H1 (cell line): ENCODE measurements around the gene ARHGAP26. TPM values are rescaled to one million over a fixed set of nuclear protein-coding genes. Genes with fewer than 3 reads are reported as not detected.

Source experiments
- CTCF ChIA-PET: fragments of 300-600 bp; sonication (Branson Sonifier 250); formaldehyde crosslinking; loops from one replicate; lab custom pipeline; 2021; ENCODE audit not compliant: partially characterized antibody; lab: Charles Lee
- POLR2A ChIA-PET: fragments of 300-600 bp; sonication (Branson Sonifier 250); formaldehyde crosslinking; loops from one replicate; lab custom pipeline; 2021; ENCODE audit warnings: inconsistent platforms; ENCODE audit not compliant: partially characterized antibody; lab: Charles Lee
- DNase-seq, 2 experiments: peaks; one replicate each; pipeline versions ENCODE4 v3.0.0 to v3.0.0-alpha.2; 2010 to 2022; ENCODE audit warnings: low spot score in 2 of 2, low read depth in 1 of 2, mixed read lengths in 1 of 2
- FAIRE-seq: peaks from 2 replicates; lab custom pipeline; 2011; peaks lifted over from hg19 to GRCh38; lab: Jason Lieb, UNC
- H2AFZ ChIP-seq: 2 replicates; pipeline ENCODE4 v1.8.1; 2012; ENCODE audit warnings: low read length, inconsistent platforms
- H2AK5ac ChIP-seq: 2 replicates; pipeline ENCODE4 v1.6.1; 2013; ENCODE audit warnings: low read depth, low read length
- H2BK120ac ChIP-seq: replicated peaks from 2 replicates; pipeline ENCODE3; 2013; ENCODE audit warnings: low read depth, low read length, inconsistent platforms
- H2BK12ac ChIP-seq: 2 replicates; pipeline ENCODE4 v1.6.1; 2013; ENCODE audit warnings: low read depth, low read length
- H2BK15ac ChIP-seq: 2 replicates; pipeline ENCODE4 v1.6.1; 2013; ENCODE audit warnings: low read length
- H2BK20ac ChIP-seq: 2 replicates; pipeline ENCODE4 v1.6.1; 2013; ENCODE audit warnings: low read length
- H2BK5ac ChIP-seq: 2 replicates; pipeline ENCODE4 v1.6.1; 2013; ENCODE audit warnings: low read depth, low read length
- H3K14ac ChIP-seq: 2 replicates; pipeline ENCODE4 v1.6.1; 2013; ENCODE audit warnings: inconsistent platforms; ENCODE audit not compliant: insufficient read length
- H3K18ac ChIP-seq: 2 replicates; pipeline ENCODE4 v1.6.1; 2013; ENCODE audit warnings: low read length; ENCODE audit errors: extremely low read depth
- H3K23ac ChIP-seq: 2 replicates; pipeline ENCODE4 v1.6.1; 2013; ENCODE audit warnings: inconsistent platforms; ENCODE audit not compliant: insufficient read length
- H3K23me2 ChIP-seq: 2 replicates; pipeline ENCODE4 v1.6.1; 2013; ENCODE audit warnings: low read depth, low read length
- H3K27ac ChIP-seq: 2 replicates; pipeline ENCODE4 v1.6.1; 2011; ENCODE audit warnings: low read depth, low read length, inconsistent platforms
- H3K27me3 ChIP-seq, 4 experiments: replicated peaks in 1 of 4; 1 replicate in 1 of 4; 2 replicates in 3 of 4; pipeline versions ENCODE4 v1.6.1 to v1.8.1; 2011 to 2013; ENCODE audit warnings: low read length in 3 of 4, mild to moderate bottlenecking in 3 of 4, inconsistent platforms in 2 of 4, mixed read lengths in 2 of 4, moderate library complexity in 1 of 4; ENCODE audit not compliant: control insufficient read depth in 3 of 4, insufficient read depth in 3 of 4; ENCODE audit errors: extremely low read depth in 1 of 4
- H3K36me3 ChIP-seq, 4 experiments: 2 replicates each; pipeline versions ENCODE4 v1.6.1 to v1.8.1; 2011 to 2013; ENCODE audit warnings: mild to moderate bottlenecking in 4 of 4, low read length in 3 of 4, moderate library complexity in 2 of 4, control low read depth in 1 of 4, inconsistent platforms in 1 of 4; ENCODE audit not compliant: insufficient read depth in 4 of 4, control insufficient read depth in 2 of 4
- H3K4ac ChIP-seq: replicated peaks from 2 replicates; pipeline ENCODE3; 2013; ENCODE audit warnings: low read length, low read depth, mixed read lengths, inconsistent platforms; ENCODE audit not compliant: insufficient read length
- H3K4me1 ChIP-seq, 4 experiments: replicated peaks in 1 of 4; 1 replicate in 1 of 4; 2 replicates in 3 of 4; pipeline versions ENCODE4 v1.6.1 to v1.8.1; 2011 to 2013; ENCODE audit warnings: low read length in 3 of 4, inconsistent platforms in 2 of 4, mixed read lengths in 1 of 4; ENCODE audit not compliant: insufficient read depth in 4 of 4, control insufficient read depth in 3 of 4
- H3K4me2 ChIP-seq, 2 experiments: 2 replicates each; pipeline versions ENCODE4 v1.6.1 to v1.8.1; 2011 to 2013; ENCODE audit warnings: low read depth in 2 of 2, low read length in 2 of 2, control low read depth in 1 of 2, inconsistent platforms in 1 of 2, mild to moderate bottlenecking in 1 of 2; ENCODE audit not compliant: insufficient read depth in 1 of 2
- H3K4me3 ChIP-seq, 4 experiments: fragments of 200-600, 300-600 bp in 1 of 4; sonication (generic), shearing (Covaris generic), sonication (Bioruptor Twin) in 1 of 4; 2 replicates each; pipeline versions ENCODE4 v1.5.1 to v1.8.1; 2011 to 2016; ENCODE audit warnings: low read length in 4 of 4, low read depth in 3 of 4, control low read depth in 2 of 4, inconsistent platforms in 2 of 4, mild to moderate bottlenecking in 2 of 4, mixed read lengths in 1 of 4, moderate library complexity in 1 of 4; ENCODE audit not compliant: insufficient read depth in 2 of 4; ENCODE audit errors: extremely low read depth in 1 of 4
- H3K56ac ChIP-seq: replicated peaks from 2 replicates; pipeline ENCODE3; 2013; ENCODE audit warnings: low read depth, mild to moderate bottlenecking, mixed read lengths, low read length, inconsistent platforms; ENCODE audit not compliant: insufficient read length
- H3K79me1 ChIP-seq: 2 replicates; pipeline ENCODE4 v1.6.1; 2013; ENCODE audit warnings: low read depth, low read length, control low read depth
- H3K79me2 ChIP-seq, 2 experiments: 2 replicates each; pipeline versions ENCODE4 v1.6.1 to v1.8.1; 2012 to 2013; ENCODE audit warnings: low read length in 2 of 2, mild to moderate bottlenecking in 2 of 2, inconsistent platforms in 1 of 2; ENCODE audit not compliant: insufficient read depth in 2 of 2, control insufficient read depth in 1 of 2
- H3K9ac ChIP-seq, 4 experiments: replicated peaks in 1 of 4; 1 replicate in 1 of 4; 2 replicates in 3 of 4; pipeline versions ENCODE4 v1.6.1 to v1.8.1; 2011 to 2013; ENCODE audit warnings: low read depth in 3 of 4, low read length in 3 of 4, control low read depth in 2 of 4, mild to moderate bottlenecking in 2 of 4, moderate library complexity in 2 of 4, inconsistent platforms in 1 of 4; ENCODE audit errors: extremely low read depth in 1 of 4
- H3K9me3 ChIP-seq, 2 experiments: 2 replicates each; pipeline versions ENCODE4 v1.6.1 to v1.8.1; 2012 to 2013; ENCODE audit warnings: mild to moderate bottlenecking in 2 of 2, moderate library complexity in 2 of 2, control low read depth in 1 of 2, inconsistent platforms in 1 of 2, low read depth in 1 of 2, low read length in 1 of 2, mixed read lengths in 1 of 2; ENCODE audit not compliant: insufficient read depth in 2 of 2
- H4K20me1 ChIP-seq, 2 experiments: replicated peaks in 1 of 2; 2 replicates each; pipeline versions ENCODE3 to v1.8.1; 2011 to 2013; ENCODE audit warnings: inconsistent platforms in 2 of 2, low read length in 2 of 2, mild to moderate bottlenecking in 1 of 2; ENCODE audit not compliant: insufficient read depth in 2 of 2, control insufficient read depth in 1 of 2
- H4K5ac ChIP-seq: 2 replicates; pipeline ENCODE4 v1.6.1; 2013; ENCODE audit warnings: low read length, low read depth, mixed read lengths, inconsistent platforms; ENCODE audit not compliant: insufficient read length
- H4K8ac ChIP-seq: 2 replicates; pipeline ENCODE4 v1.8.0; 2013; ENCODE audit warnings: mild to moderate bottlenecking, moderate library complexity, low read length, inconsistent platforms; ENCODE audit not compliant: insufficient read depth; ENCODE audit errors: extremely low read depth
- H4K91ac ChIP-seq: replicated peaks from 2 replicates; pipeline ENCODE3; 2013; ENCODE audit warnings: low read length, mixed read lengths, inconsistent platforms; ENCODE audit not compliant: insufficient read length
- BACH1 ChIP-seq: IDR thresholded peaks from 2 replicates; pipeline ENCODE4 v1.6.1; 2012; ENCODE audit warnings: low read length, improper control_type of control experiment
- BRCA1 ChIP-seq: IDR thresholded peaks from 2 replicates; pipeline ENCODE4 v1.6.1; 2012; ENCODE audit warnings: low read depth, low read length, improper control_type of control experiment
- CTBP2 ChIP-seq: IDR thresholded peaks from 2 replicates; pipeline ENCODE4 v1.7.0; 2011; ENCODE audit warnings: borderline replicate concordance, mild to moderate bottlenecking, moderate library complexity, mixed read lengths, low read length; ENCODE audit not compliant: insufficient read depth, insufficient read length
- EP300 ChIP-seq, 2 experiments: IDR thresholded peaks; 1 replicate in 1 of 2; 2 replicates in 1 of 2; pipeline ENCODE4 v1.6.1; 2011 to 2012; ENCODE audit warnings: low read depth in 2 of 2, low read length in 2 of 2, mild to moderate bottlenecking in 2 of 2, borderline replicate concordance in 1 of 2, inconsistent platforms in 1 of 2, moderate library complexity in 1 of 2
- GTF2F1 ChIP-seq: IDR thresholded peaks from 2 replicates; pipeline ENCODE4 v1.6.1; 2012; ENCODE audit warnings: low read depth, low read length, improper control_type of control experiment, borderline replicate concordance
- MAX ChIP-seq: IDR thresholded peaks from 2 replicates; pipeline ENCODE4 v1.6.1; 2012; ENCODE audit warnings: inconsistent platforms
- PHF8 ChIP-seq: fragments of 200-600 bp; sonication (generic); conservative IDR thresholded peaks from 2 replicates; pipeline ENCODE4 v1.7.1; 2012; ENCODE audit warnings: low read depth, mild to moderate bottlenecking, inconsistent platforms, low read length, moderate library complexity
- RBBP5 ChIP-seq: IDR thresholded peaks from 2 replicates; pipeline ENCODE4 v1.7.1; 2012; ENCODE audit warnings: low read depth, mild to moderate bottlenecking, inconsistent platforms, low read length, moderate library complexity, borderline replicate concordance
- SP4 ChIP-seq: IDR thresholded peaks from 2 replicates; pipeline ENCODE4 v1.6.1; 2012; ENCODE audit warnings: low read length, inconsistent platforms
- SUZ12 ChIP-seq: fragments of 200-600 bp; sonication (generic); IDR thresholded peaks from 2 replicates; pipeline ENCODE4 v1.6.1; 2012; ENCODE audit warnings: mild to moderate bottlenecking, inconsistent platforms, low read length, moderate library complexity, mixed read lengths
- USF2 ChIP-seq: IDR thresholded peaks from 2 replicates; pipeline ENCODE4 v1.6.1; 2011; ENCODE audit warnings: low read length, improper control_type of control experiment
- WGBS, 2 experiments: shearing (Covaris generic) in 1 of 2; methylation state at CpG; one replicate each; pipeline versions ENCODE4 v1.1.6 to v1.1.7; 2013 to 2015; ENCODE audit warnings: low lambda C conversion rate in 2 of 2, mixed read lengths in 2 of 2, inconsistent platforms in 1 of 2, low coverage in 1 of 2, missing lambda C conversion rate in 1 of 2; ENCODE audit not compliant: insufficient replicate concordance in 2 of 2, insufficient coverage in 1 of 2, insufficient read length in 1 of 2; ENCODE audit errors: extremely low coverage in 1 of 2, missing lambda C conversion rate in 1 of 2; 5-methylcytosine and 5-hydroxymethylcytosine counted together
- polyA plus RNA-seq, 7 experiments: library from polyadenylated mRNA; depleted of rRNA in 3 of 7; stranded (reverse) in 5 of 7; unstranded in 2 of 7; fragments of >200 nt in 5 of 7; fragments of 200-250 nt in 2 of 7; gene quantifications; 1 replicate in 5 of 7; 2 replicates in 1 of 7; 4 replicates in 1 of 7; pipeline versions ENCODE4 v1.2.1 to v1.2.3, GENCODE V29; 2011 to 2013; ENCODE audit warnings: missing spikeins in 2 of 7, mixed read lengths in 2 of 7
- total RNA-seq: library from RNA; stranded (reverse); fragmentation: NEBNext Ultra II Directional; extraction: Animal tissue kit (Norgen Biotek cat#: 25700); gene quantifications from 2 replicates; pipeline ENCODE4 v1.2.1, GENCODE V29; 2021

Gene ARHGAP26
- total and polyA plus RNA-seq, 2 of the 8 experiments (the other 6 are each of a cell fraction or from before 2014, with no cell fraction given), result 7.1 to 24.8 TPM

- H3K79me2 ChIP-seq, result no peaks in the 10 kb centered on the region
- no peak overlapping the region for H2BK15ac ChIP-seq
- no peak overlapping the region for H3K4me3 ChIP-seq
- H2BK5ac ChIP-seq, result no peak overlapping the region
- no peaks in the 10 kb centered on the region for H4K20me1 ChIP-seq
- H3K14ac ChIP-seq, result no peak overlapping the region
- no peak overlapping the region for H3K18ac ChIP-seq
- no peaks in the 10 kb centered on the region for H3K9me3 ChIP-seq
- POLR2A ChIA-PET, result no interaction called here
- H3K56ac ChIP-seq, result no peak overlapping the region
- no peak overlapping the region for H3K4me2 ChIP-seq
- CTCF ChIA-PET, result interaction anchor here (1.5 kb wide), 1 partner anchor 14 kb away, joined by 5 read pairs; no protein-coding TSS in a partner anchor
- no peak overlapping the region for H2AK5ac ChIP-seq
- H2BK120ac ChIP-seq, result no peak overlapping the region
- no peak overlapping the region for H4K5ac ChIP-seq
- H4K8ac ChIP-seq, result no peak overlapping the region
- H2BK12ac ChIP-seq, result no peak overlapping the region
- no peak overlapping the region for H3K27ac ChIP-seq
- H3K9ac ChIP-seq, result no peak overlapping the region
- no peak overlapping the region for H4K91ac ChIP-seq
- no peak overlapping the region; the same call in 1 of the 2 replicates for H2BK20ac ChIP-seq
- H3K4me1 ChIP-seq, result peaks cover 0 to 12% (median 6%) of the 10 kb centered on the region in 4 experiments; a peak in 5 of 7 replicates
- H3K23me2 ChIP-seq, result no peaks in the 10 kb centered on the region
- 80% methylated on average over 10 of the region's 10 CpGs; no CpG with 5 or more reads in 1 of the 2 experiments for WGBS, 2 experiments
- no peaks in the 10 kb centered on the region for H3K79me1 ChIP-seq
- no peaks in the 10 kb centered on the region for H3K36me3 ChIP-seq
- no peak overlapping the region for H3K4ac ChIP-seq
- FAIRE-seq (no peak), DNase-seq (no peak)
- H3K23ac ChIP-seq, result no peak overlapping the region
- H3K27me3 ChIP-seq, result no peaks in the 10 kb centered on the region; a peak in 1 of 7 replicates
- H2AFZ ChIP-seq, result no peak overlapping the region
- TF ChIP-seq SUZ12 (no peak), SP4 (no peak), USF2 (no peak), BRCA1 (no peak), EP300 (IDR thresholded peaks at IDR 0.05; ENCODE audit: borderline replicate concordance in 1 of 2, low read depth in 2 of 2, low read length in 2 of 2) (no peak), GTF2F1 (no peak), CTBP2 (no peak), BACH1 (no peak), MAX (no peak), RBBP5 (no peak), PHF8 (no peak)
Measured at GRCh38 chr5:143033535-143034250, 263.5 kb downstream of the ARHGAP26 start.
